ENCODE data around the gene IMP3.

Gene IMP3

GRCh38 chr15:75650908-75651809 is 11.1 kb upstream of the IMP3 start:
- peak; percentile 46; the same call in 1 of the 2 replicates for TF ChIP-seq SIN3A (IDR thresholded peaks at IDR 0.05; ENCODE audit: borderline replicate concordance, insufficient read depth, low read length)
- peak; percentile 86 for TF ChIP-seq FOXP2 (optimal IDR thresholded peaks at IDR 0.05; ENCODE audit: borderline replicate concordance, extremely low read depth, extremely low read length, insufficient read depth)
- no peak for TF ChIP-seq POLR2AphosphoS5 (IDR thresholded peaks at IDR 0.05; ENCODE audit: low read depth, low read length)
- TF ChIP-seq REST (IDR thresholded peaks at IDR 0.05; ENCODE audit: insufficient read depth in 1 of 2, low read depth in 2 of 2, low read length in 2 of 2), result no peak
- TF ChIP-seq TAF1 (IDR thresholded peaks at IDR 0.05; ENCODE audit: borderline replicate concordance, insufficient read depth, low read length), result no peak

GRCh38 chr15:75649848-75650247 is 9.8 kb upstream of the IMP3 start:
- TF ChIP-seq REST (IDR thresholded peaks at IDR 0.05; ENCODE audit: insufficient read depth in 1 of 2, low read depth in 2 of 2, low read length in 2 of 2), result no peak
- TF ChIP-seq POLR2AphosphoS5 (IDR thresholded peaks at IDR 0.05; ENCODE audit: low read depth, low read length), result no peak
- TF ChIP-seq TAF1 (IDR thresholded peaks at IDR 0.05; ENCODE audit: borderline replicate concordance, insufficient read depth, low read length), result no peak
- no peak for TF ChIP-seq SIN3A (IDR thresholded peaks at IDR 0.05; ENCODE audit: borderline replicate concordance, insufficient read depth, low read length)
- TF ChIP-seq FOXP2 (optimal IDR thresholded peaks at IDR 0.05; ENCODE audit: borderline replicate concordance, extremely low read depth, extremely low read length, insufficient read depth), result no peak

GRCh38 chr15:75649045-75649761 is 9.2 kb upstream of the IMP3 start:
- TF ChIP-seq TAF1 (IDR thresholded peaks at IDR 0.05; ENCODE audit: borderline replicate concordance, insufficient read depth, low read length), result no peak
- TF ChIP-seq REST (IDR thresholded peaks at IDR 0.05; ENCODE audit: insufficient read depth in 1 of 2, low read depth in 2 of 2, low read length in 2 of 2), result no peak
- TF ChIP-seq FOXP2 (optimal IDR thresholded peaks at IDR 0.05; ENCODE audit: borderline replicate concordance, extremely low read depth, extremely low read length, insufficient read depth), result no peak
- no peak for TF ChIP-seq SIN3A (IDR thresholded peaks at IDR 0.05; ENCODE audit: borderline replicate concordance, insufficient read depth, low read length)
- no peak for TF ChIP-seq POLR2AphosphoS5 (IDR thresholded peaks at IDR 0.05; ENCODE audit: low read depth, low read length)

GRCh38 chr15:75648156-75649000 is 8.4 kb upstream of the IMP3 start:
- TF ChIP-seq POLR2AphosphoS5 (IDR thresholded peaks at IDR 0.05; ENCODE audit: low read depth, low read length) (no peak), TAF1 (IDR thresholded peaks at IDR 0.05; ENCODE audit: borderline replicate concordance, insufficient read depth, low read length) (peak; percentile 6; the same call in 1 of the 2 replicates)
